Left lobe of liver (tissue), 2 donors: ENCODE measurements around the gene ARMC8. TPM values are rescaled to one million over a fixed set of nuclear protein-coding genes. Genes with fewer than 3 reads are reported as not detected.

Experiments
- ATAC-seq: fragments of 200-7000 bp; cut with Tn5 transposase; one replicate; pipeline ENCODE4 v1.9.1; 2020; ENCODE audit warnings: mild to moderate bottlenecking, moderate library complexity
- DNase-seq: peaks from one replicate; pipeline ENCODE4 v3.0.0-alpha.2; 2020; ENCODE audit warnings: low spot score
- total RNA-seq: library from RNA; stranded (reverse); gene quantifications from one replicate; pipeline ENCODE4 v1.2.1, GENCODE V29; 2021
- donor health status: DM: no; HTN: no; CAD: no; lungs with moderate emphysema.
- donor health status: DM: no; HTN: yes; CAD: no.

Gene ARMC8
- total RNA-seq, 1 donor from 2014 or later = 14.0 TPM

GRCh38 chr3:138338244-138338643 lies 151.1 kb downstream of the ARMC8 start:
- ATAC-seq (no peak), DNase-seq (no peak)

GRCh38 chr3:138338811-138339210 lies 151.7 kb downstream of the ARMC8 start:
- ATAC-seq (no peak), DNase-seq (no peak)

- DNase-seq = no peak
Measured at GRCh38 chr3:138340511-138340910, 153.4 kb downstream of the ARMC8 start.

GRCh38 chr3:138344754-138345153 lies 157.7 kb downstream of the ARMC8 start:
- ATAC-seq (peak; percentile 75), DNase-seq (peak; percentile 96)

More at GRCh38 chr3:138340511-138340910, 153.4 kb downstream of the ARMC8 start:
- ATAC-seq = no peak

Other genes starting within 250 kb of the ARMC8 start
- 0.23 TPM for gene CLDN18, start 177.1 kb upstream of the ARMC8 start, total RNA-seq
- 1.6 TPM for gene DZIP1L, start 71.7 kb upstream of the ARMC8 start, total RNA-seq
- gene A4GNT, start 54.9 kb upstream of the ARMC8 start, total RNA-seq = not detected
- 5.6 TPM for gene DBR1, start 12.4 kb upstream of the ARMC8 start, total RNA-seq
- gene NME9, start 142.6 kb downstream of the ARMC8 start, total RNA-seq = not detected
- 6.1 TPM for gene MRAS, start 161.3 kb downstream of the ARMC8 start, total RNA-seq
- 0.20 TPM for gene ESYT3, start 247.3 kb downstream of the ARMC8 start, total RNA-seq